HG03558 (cell line): ENCODE measurements around the gene SURF2.

ENCODE experiments used
- ATAC-seq: cut with Tn5 transposase; IDR thresholded peaks from one replicate; pipeline ENCODE4 v1.9.1; 2021; ENCODE audit warnings: moderate number of reproducible peaks; ENCODE audit not compliant: unreplicated experiment; ENCODE audit errors: extremely low read depth

The SURF2 gene

DNA sequence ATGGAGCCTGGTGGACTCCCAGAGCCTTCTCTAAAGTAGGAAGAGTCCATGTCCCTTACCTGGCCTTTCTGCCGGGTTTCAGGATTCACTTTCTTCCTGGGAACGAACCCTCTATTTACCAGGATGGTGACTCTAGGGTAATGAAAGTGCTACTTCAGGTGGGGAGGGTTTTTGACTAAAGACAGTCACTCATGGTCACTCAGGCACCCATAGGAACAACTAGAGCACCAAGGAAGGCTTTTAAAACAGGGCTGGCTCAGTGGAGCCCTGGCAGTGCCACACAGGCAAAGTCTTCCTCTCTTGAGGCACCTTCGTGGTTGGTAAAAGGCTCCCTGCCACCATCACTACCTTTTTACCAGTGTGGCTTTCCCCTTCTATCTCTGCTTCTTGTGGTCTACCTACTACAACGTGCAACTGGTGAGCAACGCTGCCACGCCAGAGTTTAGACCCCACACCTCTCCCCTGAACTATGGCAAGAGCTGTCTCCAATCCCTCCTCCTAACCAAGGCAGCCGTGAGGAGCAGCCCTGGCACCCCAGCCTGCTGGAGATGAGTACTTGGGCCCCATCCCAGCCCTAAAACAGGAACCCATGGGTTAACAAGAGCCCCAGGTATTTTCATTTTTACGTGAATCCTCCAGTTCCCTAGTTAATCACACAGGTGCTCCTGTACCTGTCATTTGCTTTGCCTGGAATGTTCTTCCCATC lies 3.6 kb upstream of the SURF2 start:
- no peak for ATAC-seq

DNA sequence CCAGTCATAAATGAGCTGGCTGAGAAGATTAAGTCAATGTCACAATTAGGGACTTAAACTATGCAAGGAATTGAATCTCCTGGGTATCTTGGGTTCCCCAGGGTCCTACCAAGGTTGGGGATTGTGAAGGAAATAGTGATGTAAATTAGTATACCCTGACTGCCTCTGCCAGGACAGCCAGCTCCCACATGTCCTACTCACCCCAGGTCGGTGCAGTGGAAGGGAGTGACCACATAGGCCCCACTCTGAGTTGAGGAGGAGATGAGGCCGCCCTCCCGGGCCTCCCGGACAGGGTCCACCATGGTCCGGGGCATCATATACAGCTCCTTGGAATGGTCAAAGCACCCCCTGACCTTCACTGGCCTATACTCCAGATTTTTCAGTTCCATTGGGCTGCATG lies 2.8 kb upstream of the SURF2 start:
- ATAC-seq, result no peak

DNA sequence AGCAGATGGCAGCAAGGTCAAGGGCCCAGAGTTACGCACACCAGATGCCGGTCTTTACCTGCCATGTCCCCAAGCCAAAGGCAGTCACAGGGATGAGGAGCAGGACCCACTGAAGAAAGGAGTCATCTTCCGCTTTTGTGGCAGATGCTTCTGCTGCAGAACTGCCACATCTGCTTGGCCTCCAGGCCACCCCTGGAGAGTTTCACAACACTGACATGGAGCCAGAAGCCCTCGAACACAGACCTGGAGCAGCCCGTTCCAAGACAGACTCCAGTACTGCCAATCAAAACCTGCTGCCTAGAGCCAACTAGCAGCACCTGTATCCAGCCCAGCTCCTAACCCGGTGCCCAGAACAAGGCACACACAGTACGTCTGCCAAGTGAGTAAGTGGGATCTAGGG lies 1.6 kb upstream of the SURF2 start:
- no peak for ATAC-seq

DNA sequence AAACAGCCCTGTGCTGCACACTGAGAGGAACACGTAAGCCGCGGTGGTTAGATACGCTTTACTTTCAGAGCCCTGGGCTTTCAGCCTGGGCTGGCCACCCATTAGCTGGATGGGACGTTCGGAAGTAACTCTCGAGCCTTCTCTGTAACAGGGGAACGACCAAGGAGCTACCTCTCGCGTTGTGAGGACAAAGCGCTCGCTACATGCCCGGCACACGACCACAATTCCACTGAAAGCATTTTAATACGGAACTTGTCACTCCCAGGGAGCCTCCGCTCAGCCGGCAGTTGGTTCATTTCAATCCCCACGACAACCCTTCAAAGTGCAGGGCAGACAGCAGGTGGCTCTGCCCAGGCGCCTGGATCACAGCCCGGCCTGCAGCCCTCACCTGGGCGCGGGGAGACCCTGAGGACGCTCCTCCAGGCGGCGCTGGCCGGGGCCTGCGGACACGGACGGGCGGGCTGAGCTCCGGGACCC lies 431 bp upstream of the SURF2 start:
- no peak for ATAC-seq

DNA sequence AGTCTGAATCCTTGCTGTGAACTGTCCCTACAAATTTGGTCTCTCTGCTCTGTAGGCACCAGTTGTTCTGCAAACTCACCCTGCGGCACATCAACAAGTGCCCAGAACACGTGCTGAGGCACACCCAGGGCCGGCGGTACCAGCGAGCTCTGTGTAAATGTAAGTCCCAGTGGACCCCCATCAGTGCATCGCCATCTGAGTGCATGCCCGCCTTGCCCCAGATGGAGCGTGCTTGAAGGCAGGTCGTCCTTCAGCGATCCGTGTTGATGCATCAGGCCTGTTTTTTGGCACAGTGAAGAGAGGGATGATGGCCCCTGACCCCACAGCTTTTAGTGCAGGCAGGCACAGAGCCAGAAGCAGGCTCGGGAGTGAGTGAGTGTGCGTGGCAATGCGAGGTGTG lies 1.3 kb downstream of the SURF2 start:
- ATAC-seq, result no peak

DNA sequence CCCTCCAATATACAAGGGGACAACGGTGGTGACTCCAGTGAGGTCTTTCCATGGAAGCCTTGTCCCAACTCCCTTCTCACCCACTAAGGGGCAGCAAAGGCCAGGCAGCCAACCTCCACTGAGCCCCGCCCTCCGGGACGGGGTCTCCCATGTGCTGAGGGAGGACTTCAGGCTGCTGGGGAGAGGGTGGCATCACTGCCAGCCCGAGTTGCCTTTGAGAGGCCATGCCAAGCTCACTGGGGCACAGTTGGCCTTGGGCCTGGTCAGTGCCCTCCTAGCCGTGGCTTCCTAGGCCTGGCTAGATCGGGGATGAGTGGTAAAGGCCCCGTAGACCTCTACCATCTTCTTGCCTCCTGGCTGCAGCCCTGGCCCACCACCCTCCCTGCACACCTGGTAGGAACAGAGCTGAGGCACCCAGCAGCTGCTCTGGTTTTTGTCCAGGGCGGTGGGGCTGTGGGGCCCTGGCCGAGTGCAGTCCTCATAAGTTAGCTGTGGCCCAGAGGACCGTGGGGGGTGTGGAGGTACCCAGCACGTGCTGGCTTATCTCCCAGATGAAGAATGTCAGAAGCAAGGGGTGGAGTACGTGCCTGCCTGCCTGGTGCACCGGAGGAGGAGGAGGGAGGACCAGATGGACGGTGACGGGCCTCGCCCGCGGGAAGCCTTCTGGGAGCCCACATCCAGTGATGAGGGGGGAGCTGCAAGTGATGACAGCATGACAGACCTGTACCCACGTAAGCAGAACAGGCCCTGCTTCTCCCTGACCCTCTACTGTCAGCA lies 3.2 kb downstream of the SURF2 start:
- ATAC-seq, result no peak

DNA sequence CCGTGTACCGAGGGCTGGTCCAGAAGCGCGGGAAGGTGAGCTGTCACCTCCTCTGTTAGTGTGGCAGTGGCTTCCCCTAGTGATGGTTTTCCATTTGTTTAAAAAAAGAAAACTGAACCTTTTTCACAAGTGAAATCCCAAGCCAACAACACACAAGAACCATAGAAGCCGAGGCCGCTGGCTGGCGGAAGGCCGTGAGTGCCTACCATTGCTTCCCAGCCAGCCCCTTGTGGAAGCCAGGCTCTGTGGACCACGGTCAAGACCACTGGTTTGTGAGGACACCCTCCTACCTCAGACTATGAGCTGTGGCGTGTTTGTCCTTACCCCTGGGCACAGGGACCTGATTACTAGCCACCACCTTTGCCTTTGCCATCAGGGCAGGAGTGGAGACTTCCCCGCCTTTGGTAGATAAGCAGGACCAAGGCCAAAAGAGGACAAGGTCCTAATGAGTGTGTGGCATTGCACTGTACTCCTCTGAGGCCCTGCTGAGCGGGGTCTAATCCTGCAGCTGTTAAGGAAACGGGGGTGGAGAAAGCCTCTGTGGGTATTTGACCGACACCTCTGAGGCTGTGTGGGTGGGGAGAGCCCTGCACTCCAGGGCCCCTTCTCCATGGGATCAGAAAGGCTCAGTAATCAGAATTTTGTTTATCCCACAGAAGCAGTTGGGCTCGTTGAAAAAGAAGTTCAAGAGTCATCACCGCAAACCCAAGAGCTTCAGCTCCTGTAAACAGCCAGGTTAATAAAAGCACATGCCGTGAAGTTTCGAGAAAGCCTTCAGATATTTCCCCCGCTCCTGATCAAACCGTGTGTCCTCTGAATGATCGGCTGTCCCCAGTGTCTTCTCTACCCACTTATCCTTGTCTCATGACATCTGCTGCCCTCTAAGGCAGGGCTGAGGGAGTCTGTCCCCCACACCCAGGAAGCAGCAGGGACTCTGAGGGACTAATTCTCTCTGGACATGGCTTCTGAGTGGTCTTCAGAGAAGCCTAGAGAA lies 4.3 kb downstream of the SURF2 start:
- ATAC-seq, result no peak

DNA sequence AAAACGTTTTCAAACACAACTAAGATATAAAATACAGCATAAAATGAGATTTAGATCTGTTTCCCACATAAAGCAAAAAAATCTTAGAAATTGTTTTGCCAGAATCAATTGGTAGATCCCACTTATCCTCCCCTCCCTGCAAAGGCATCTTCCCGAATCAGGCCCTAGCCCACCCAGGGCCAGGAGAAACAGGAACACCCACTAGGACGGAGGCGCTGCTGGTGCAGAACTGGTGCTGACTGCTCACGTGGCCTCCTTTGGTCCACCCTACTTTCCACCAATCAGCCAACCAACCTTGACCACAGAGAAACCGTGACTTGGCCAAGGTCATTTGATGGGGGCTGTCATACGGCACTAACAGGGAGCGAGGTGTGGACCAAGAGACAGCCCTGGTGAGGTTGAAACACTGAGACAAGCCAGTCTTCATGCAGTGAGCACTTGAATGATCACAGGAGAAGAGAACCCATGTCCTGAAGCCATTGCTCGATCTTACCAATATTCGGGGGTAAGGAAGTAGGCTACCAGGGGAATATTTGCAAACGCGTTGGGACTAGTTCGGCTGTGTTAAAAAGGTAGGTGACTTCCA lies 5.2 kb downstream of the SURF2 start:
- no peak for ATAC-seq

DNA sequence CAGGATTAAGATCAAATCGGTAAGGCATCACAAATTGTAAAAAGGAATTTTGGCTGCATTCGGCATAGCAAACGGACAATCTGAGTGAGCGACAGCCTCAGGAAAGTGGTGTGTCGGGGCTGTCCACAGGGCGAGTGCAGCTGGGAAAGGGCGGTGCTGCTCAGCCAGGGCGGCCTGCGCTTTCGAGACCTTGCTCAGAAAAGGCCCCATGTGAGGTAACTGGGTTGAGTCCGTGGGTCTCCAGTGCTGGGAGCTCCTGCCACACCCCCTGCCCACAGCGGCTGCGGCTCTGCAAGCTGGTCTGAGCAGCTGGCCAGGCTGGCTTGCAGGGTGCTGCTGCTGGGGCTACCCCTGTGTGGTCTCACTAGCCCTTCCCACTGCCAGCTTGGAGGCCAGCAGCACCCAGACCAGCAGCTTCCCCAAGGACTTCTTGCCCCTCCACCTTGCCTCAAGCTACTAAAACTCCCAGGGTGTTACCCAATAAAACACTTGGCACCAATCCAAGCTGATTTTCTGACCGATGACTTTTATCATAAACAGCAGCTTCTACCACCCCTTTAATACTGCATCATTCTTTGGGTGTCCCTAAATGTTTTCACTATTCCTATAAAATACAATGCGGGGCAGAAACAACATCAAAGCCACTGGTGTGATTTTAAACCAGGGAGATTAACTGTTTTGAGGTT lies 6.2 kb downstream of the SURF2 start:
- ATAC-seq, result no peak

DNA sequence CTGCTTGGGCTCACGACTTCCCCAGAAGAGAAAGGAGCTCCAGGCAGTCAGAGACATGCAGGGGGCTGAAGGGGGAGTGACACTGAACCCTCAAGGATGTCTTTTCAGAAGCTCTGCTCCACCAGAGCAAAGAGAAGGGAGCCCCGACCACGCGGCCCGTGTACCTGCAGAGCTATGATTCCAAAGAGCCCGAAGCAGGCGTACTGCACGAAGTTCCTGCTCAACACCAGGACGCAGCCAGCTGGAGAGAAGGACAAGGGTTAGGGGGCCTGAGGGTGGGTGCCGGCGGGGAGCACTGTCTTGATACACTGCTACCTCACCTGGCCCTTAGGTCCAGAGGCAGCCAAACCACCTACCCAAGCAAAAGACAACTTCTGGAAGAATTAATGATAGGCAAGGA lies 10.1 kb downstream of the SURF2 start:
- ATAC-seq, result no peak

DNA sequence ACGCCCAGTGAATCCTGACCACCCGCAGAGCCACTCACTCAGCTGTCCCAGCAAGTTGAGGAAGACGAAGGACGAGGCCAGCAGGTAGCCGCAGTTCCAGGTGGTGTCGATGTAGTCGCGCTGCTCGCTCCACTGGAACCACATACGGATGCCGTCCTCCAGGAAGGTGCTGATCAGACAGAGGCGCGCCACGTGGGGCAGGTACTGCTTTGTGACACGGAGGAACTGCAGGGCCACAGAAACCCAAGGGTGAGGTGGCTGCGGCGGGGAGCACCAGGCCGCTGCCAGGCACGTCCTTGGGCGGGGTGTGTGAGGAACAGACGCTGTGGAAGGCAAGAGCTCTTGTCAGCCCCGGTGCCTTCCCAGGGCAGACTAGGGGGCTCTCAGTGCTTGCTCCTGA lies 10.9 kb downstream of the SURF2 start:
- ATAC-seq, result no peak

DNA sequence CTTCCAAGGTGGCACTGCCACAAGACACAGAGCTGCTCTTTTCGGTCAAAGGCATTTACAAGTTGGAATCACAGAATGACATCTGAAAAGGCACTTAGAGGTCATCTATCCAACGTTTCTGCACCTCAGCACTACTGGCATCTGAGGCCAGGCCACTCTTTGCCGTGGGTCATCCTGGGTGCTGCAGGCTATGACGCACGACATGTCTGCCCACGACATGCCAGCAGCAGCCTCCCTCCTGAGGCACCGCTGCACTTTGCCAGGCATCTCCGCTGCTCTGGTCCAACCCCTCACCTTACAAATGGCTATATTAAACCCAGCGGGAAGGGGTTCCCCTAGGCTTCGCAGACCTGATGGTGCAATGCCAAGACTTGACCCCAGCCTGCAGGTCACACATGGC lies 11.4 kb downstream of the SURF2 start:
- ATAC-seq, result no peak

DNA sequence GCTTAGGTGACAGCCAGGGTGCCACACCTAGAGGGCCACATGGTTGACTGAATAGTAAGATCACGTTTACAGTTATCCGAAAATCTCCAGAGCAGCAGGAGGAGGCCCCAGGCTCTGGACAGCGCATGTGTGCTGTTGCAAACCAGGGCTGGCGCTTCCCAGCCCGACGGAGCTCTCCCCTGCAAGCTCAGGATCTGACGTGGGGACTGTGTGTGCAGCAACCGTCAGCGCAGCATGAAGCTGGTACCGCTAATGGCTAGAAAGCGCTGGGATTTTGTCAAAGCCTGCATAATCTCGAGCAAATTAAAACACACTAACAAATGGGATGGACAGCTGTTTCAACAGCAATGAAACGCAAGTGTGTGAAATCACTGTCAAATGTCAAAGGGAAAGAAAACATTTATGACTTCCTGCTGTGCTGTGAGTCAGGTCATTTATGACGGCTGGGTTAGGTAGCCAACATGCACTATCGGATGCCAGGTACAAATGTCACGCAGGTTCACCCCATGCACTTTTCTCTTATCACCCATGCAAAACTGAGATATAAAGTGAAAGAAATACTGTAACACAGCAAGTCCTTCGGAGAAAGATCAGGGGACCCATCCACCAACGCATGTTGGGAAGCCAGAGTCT lies 12.0 kb downstream of the SURF2 start:
- ATAC-seq, result no peak

DNA sequence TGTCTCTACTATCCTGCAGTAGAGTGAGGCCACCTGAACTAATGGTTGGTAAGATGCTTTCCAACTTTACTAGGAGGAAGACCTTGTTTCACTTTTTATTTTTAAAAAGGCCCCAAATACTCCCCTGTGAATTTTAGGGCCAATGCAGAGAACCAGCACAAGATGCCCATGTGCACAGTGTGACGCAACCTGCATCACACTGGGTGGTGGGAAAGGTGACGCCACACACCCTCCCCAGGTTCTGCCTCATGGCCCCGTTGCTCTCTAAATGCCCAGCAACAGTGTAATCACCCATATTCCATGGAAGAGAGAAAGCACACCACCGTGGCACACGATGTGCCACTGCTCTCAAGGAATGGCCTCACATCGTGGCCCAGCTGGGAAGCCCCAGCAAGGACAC lies 13.1 kb downstream of the SURF2 start:
- no peak for ATAC-seq

DNA sequence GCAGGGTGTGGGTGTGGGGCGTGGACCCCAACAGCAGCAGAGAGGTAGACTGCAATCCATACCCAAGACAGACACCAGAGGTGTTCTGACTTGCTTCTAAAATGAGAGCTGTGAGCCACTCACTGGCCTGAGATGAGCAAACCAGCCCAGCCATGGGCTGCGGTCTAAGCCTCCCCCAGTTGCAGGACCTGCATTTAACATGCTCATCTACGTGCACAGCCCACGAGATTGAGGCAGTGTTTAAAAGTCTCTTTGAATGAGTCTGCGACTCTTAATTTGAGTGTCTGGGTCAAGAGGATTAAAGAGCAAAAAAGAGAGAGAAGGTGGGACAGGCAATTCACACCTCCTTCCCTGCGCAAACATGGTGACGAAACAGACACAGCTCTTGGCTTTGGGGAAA lies 13.6 kb downstream of the SURF2 start:
- ATAC-seq, result no peak

DNA sequence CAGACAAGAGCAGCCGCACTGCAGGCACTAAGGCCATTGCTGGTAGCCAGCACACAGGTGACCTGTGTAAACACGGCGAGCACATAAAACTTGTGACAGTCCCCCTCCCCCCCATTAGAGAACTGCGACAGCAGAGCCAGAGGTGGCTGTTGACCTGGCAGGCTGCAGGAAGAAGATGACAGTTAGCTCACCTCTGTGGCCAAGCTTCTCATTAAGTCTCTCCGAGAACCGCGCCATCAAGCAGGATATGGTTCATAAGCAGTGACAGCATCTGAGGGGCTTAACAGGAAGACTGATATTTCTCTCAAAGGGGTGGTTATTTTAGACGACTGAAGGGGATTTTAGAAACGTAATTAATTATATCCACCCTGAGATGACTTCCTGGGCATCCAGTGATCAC lies 14.3 kb downstream of the SURF2 start:
- ATAC-seq, result no peak

DNA sequence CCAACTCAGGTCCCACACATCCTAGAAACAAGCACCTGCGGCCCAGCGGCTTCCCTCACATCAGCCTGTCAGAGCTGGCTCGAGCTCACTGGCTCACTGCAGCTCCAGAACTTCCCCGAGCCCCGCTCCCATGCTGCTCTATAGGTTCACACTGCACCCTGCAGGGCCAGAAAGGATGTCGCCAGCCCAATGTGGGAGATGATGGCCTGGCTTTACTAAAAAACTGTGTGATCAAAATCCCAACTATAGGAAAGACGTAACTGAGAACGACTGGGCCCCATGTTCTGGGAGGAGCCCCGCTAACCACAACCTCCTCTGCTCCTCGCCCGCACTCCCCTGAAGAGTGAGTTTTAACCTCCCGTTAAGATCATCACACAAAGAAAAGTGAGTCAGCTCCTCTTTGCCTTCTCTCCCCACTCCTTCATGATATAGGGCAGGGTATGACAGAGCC lies 14.9 kb downstream of the SURF2 start:
- ATAC-seq, result no peak

DNA sequence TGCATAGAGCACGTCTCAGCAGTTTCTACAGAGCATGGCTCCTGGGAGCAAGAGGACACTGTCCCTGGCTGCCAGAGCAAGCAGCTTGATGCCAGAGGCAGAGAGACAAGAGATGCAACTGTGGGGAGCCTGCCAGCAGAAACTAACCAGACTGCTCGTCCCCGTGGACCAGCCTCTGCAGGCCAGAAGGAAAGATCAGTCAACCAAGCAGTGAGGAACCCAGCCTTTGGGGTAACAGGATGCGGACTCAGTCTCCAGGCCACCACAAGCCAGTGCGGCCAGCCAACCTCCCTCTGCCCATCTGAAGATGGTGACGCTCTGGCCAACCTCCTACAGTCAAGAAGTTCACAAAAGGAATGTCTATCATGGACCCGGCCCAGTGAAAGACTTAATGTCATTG lies 15.8 kb downstream of the SURF2 start:
- ATAC-seq, result no peak

DNA sequence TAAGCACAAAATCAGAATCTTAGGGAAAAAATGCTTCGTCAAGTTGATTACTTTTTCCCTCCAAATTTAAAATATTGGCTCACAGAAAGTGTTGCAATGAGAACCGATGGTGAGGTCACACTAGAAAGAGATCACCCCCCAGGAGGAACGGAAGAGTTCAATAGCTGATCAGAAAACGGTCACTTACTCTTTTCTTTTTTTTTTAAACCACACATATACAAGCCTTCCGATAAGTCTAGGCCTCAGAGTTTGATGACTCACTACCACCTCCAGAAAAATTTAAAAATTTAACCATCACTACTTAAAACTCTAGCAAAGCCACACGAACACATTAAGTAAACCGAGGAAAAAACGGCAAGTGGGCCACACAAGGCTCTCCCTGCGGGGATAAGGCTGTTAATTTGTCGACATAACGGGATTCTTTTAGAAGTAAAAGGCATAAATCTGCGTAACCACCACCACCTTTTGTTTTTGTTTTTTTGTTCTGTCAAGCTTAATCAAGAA lies 18.3 kb downstream of the SURF2 start:
- no peak for ATAC-seq
